ENCODE data around the gene GJA4.

GRCh38 chr1:34771573-34772371, 21.0 kb upstream of the GJA4 start:
- no peak for TF ChIP-seq MAX (IDR thresholded peaks at IDR 0.05; ENCODE audit: low read depth)
- TF ChIP-seq CTCF (IDR thresholded peaks at IDR 0.05): no peak
- TF ChIP-seq POLR2AphosphoS5 (IDR thresholded peaks at IDR 0.05; ENCODE audit: low read depth, low read length): no peak
